Measurements from ENCODE around the gene SMIM29.

The SMIM29 gene

GRCh38 chr6:34239893-34240292, 8.9 kb downstream of the SMIM29 start:
- no peak for DNase-seq

GRCh38 chr6:34239500-34239825, 9.3 kb downstream of the SMIM29 start:
- DNase-seq = no peak

GRCh38 chr6:34238585-34239499, 10.0 kb downstream of the SMIM29 start:
- DNase-seq = no peak

- peak; percentile 68 for DNase-seq
Observed at GRCh38 chr6:34237722-34238584, 10.9 kb downstream of the SMIM29 start.

- peak; percentile 23 for DNase-seq
Observed at GRCh38 chr6:34237316-34237721, 11.5 kb downstream of the SMIM29 start.

- DNase-seq = peak; percentile 91
Observed at GRCh38 chr6:34236443-34237315, 12.1 kb downstream of the SMIM29 start, which contains the start of gene HMGA1. TSS of gene HMGA1 (plus strand) at chr6:34236873. CDS start at chr6:34240781, 3,908 bp downstream.

GRCh38 chr6:34236131-34236442, 12.7 kb downstream of the SMIM29 start:
- DNase-seq = peak; percentile 68

DNA sequence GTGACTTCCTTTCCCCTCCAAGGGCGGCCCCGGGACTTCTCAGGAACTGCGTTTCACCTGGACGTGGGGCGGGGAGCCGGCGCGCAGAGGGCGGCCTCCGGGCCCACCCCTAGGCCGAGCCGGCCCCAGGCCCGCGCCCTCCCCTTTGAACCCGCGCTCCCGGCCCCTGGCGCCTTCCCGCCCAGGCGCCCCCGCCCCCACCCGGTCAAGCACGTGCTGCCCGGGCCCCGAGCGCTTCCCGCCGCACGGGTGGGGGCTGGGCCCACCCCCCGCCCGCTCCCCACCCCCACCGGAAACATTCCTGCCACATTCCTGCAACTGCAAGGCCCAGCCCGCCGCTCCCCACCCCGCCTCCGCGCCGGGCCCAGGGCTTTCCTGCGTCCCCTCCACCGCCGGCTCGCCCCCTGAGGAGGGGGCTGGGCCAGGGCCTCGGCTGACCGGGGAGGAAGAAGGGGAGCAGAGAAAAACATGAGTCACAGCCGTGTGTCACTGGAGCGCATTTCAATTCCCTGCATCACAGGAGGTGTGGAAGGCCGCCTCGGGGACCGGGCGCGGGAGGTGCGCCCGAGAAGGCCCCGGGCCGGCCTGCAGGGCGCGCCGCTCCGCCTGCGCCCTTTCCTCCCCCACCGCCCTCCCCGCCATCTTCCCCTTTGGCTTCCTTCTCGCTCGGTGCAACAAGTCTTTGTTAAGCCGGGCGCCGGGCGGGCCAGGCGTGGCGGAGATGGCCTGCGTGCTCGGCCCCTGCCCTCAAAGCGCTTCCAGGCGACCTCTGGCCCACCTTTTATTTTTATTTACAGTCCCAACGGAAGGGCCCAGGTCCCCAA, 13.3 kb downstream of the SMIM29 start:
- peak; percentile 73 for DNase-seq

GRCh38 chr6:34234667-34235306, 14.0 kb downstream of the SMIM29 start:
- DNase-seq = no peak

DNA sequence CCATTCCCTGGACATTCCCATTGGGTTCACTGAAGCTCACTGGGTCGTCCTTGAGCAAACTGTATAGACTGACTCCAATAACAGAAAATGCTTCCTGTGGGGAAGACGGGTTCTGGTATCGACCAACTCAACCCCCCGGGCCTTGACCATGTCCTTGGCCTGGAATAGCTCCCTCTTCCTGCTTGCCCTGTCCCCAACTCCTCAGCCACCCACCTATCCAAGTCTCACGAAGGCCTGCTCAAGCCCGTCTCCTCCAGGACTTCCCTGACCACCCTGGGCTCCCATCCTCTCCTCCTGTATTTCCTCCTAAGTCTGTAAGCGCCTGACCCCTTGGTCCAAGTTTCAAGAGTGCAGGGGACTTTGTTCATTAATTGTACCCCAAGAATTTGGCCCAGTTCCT, 14.9 kb downstream of the SMIM29 start:
- DNase-seq = no peak

GRCh38 chr6:34232901-34233300, 15.9 kb downstream of the SMIM29 start:
- no peak for DNase-seq

DNA sequence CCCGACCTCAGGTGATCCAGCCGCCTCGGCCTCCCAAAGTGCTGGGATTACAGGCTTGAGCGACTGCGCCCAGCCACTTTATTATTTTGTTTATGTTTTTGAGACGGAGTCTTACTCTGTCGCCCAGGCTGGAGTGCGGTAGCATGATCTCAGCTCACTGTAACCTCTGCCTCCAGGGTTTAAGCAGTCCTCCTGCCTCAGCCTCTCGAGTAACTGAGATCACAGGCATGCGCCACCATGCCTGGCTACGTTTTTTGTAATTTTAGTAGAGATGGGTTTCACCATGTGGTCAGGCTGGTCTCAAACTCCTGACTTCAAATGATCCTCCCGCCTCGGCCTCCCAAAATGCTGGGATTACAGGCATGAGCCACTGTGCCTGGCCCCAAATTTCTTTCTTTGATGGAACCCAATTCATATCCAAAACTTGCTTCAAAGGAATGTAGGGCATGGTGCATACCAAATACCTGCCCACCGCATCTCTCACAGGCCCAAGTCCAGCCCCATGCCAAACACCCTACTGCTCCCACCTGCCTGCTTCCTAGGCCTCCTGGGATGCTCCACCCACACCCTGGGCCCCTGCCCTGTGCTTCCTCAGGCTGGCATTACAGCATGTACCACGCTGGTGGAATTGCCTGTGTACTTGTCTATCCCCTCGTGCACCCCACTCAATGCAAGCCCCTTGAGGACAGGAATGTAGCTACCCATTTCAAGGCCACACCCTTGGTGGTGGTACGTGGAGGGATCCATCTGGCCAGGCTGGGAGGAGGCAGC, 17.1 kb downstream of the SMIM29 start:
- no peak for DNase-seq

DNA sequence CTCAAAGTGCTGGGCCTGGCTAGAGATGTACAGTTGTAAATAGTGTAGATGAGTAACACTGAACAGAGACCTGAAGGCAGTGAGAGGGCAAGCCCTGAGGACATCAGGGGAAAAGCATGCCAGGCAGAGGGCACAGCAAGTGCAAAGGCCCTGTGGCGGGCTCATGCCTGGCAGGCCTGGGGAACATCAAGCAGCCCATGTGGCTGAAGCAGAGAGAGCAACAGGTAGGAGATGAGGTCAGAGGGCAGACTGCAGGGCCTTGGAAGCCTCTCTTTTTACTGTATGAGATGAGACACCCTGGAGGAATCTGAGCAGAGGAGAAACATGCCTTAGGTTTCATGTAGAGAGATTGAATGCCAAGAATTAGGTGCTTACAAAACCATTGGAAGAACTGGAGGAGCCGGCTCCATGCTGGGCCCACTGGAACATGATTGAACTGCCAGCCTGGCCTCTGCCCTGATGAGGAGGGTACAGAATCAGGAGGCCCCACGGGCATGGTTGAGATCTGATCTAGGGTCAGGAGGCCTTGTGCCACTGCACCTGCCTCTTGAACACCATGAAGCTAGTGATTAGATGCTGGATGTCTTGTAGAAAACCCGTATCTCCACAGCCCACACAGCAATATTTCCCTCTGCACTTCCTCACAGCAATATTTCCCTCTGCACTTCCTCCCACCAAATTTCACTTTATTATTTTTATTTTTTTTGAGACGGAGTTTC, 18.0 kb downstream of the SMIM29 start:
- DNase-seq = no peak

- DNase-seq = no peak
Observed at GRCh38 chr6:34229877-34230276, 18.9 kb downstream of the SMIM29 start.

- DNase-seq = no peak
Observed at GRCh38 chr6:34227761-34228421, 20.9 kb downstream of the SMIM29 start.

DNA sequence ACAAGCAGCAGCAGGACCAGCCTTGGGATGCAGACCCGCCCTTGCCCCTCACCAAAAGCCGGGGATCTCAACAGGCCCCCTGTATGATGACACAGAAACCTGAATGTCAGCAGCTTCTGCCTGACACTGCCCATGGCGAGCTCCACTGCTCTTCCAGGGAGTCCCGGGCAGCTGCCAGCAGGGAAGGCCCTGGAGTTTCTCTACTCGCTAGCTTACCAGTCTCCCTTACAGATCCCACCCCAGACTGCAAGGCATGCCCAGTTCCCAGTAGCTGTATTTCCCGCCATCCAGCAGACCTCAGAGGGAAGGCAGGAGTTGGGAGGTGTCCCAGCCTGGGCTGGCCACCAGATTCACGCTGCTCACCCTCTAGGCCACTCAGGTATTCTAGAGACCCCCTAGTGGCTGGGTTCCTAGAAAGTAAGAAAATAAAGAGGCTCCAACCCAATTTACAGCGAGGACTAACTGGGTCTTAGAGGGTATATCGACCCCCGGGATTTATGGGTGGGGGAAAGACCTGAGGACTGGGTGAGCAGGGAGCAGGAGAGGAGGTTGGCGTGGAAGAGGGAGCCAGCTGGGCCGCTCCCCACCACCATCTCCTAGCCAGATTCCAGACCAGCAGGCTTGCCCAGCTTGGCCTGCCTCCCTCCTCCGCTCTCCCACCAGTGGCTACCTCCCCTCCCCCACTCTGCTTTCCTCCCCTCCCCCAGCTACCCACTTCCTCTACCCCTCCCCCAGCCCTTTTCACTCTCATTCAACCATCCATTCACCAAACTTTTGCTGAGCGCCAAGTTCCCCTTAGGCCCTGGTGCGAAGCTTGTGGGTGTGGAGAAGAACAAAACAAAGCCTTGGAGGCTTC, 21.8 kb downstream of the SMIM29 start:
- DNase-seq = peak; percentile 30

GRCh38 chr6:34226066-34226465, 22.7 kb downstream of the SMIM29 start:
- no peak for DNase-seq

DNA sequence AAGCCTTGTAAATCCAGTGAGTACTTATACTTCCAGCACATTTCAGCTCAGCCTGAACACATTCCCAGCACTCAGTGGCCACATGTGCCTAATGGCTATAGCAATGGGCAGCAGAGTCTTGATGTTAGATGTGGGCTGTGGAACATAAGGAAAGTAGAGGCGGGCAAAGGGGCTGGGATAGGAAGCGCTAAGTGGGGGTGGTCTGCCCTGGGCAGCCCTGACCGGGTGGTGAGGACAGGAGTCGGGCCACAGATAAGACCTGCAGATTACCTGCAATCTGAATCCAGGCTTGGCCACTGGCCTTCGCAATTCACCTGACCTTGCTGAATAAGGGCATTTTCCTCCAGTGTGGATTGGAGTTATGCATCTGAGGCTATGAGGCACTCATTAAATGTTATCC, 23.3 kb downstream of the SMIM29 start:
- DNase-seq = no peak

All from CD4-positive, alpha-beta T cell treated with Interferon gamma for 1 hour (primary cell).